Activated CD4-positive, alpha-beta T cell treated with anti-CD3 and anti-CD28 coated beads, Interleukin-2, amount 10 ng/mL, durations not matched to agents 7 days and 5 days (primary cell): ENCODE data around the gene CLDN25. TPM values are rescaled to one million over a fixed set of nuclear protein-coding genes. Genes with fewer than 3 reads are reported as not detected.
A peak's percentile ranks its signal among the peaks of the same experiment; 100 is the strongest.

Experiments used
- CTCF ChIA-PET: fragments of 350-600 bp; sonication (Branson Sonifier 250); formaldehyde crosslinking; loops from one replicate; lab custom pipeline; 2021; ENCODE audit warnings: antibody characterized with exemption; lab: Charles Lee
- POLR2A ChIA-PET: fragments of 350-600 bp; sonication (Branson Sonifier 250); formaldehyde crosslinking; loops from one replicate; lab custom pipeline; 2021; ENCODE audit warnings: antibody characterized with exemption; lab: Charles Lee
- DNase-seq: peaks from one replicate; pipeline ENCODE4 v3.0.0-alpha.2; 2020
- H3K27ac Mint-ChIP-seq: one replicate; pipeline ENCODE4 v1.8.0; 2021; ENCODE audit warnings: mild to moderate bottlenecking, moderate library complexity, mixed read lengths
- H3K27me3 Mint-ChIP-seq: one replicate; pipeline ENCODE4 v1.8.0; 2021; ENCODE audit warnings: mixed read lengths
- H3K36me3 Mint-ChIP-seq: one replicate; pipeline ENCODE4 v1.8.0; 2021; ENCODE audit warnings: low read depth, mixed read lengths
- H3K4me1 Mint-ChIP-seq: one replicate; pipeline ENCODE4 v1.8.0; 2021; ENCODE audit warnings: mixed read lengths
- H3K4me3 Mint-ChIP-seq: one replicate; pipeline ENCODE4 v1.8.0; 2021; ENCODE audit warnings: mild to moderate bottlenecking, moderate library complexity, mixed read lengths
- H3K9me3 Mint-ChIP-seq: one replicate; pipeline ENCODE4 v1.8.0; 2021; ENCODE audit warnings: mixed read lengths
- total RNA-seq, 2 experiments: library from RNA; stranded (reverse); gene quantifications; one replicate each; pipeline ENCODE4 v1.2.3, GENCODE V29; 2021

The CLDN25 gene
- total RNA-seq, 2 experiments from 2014 or later: not detected

DNA sequence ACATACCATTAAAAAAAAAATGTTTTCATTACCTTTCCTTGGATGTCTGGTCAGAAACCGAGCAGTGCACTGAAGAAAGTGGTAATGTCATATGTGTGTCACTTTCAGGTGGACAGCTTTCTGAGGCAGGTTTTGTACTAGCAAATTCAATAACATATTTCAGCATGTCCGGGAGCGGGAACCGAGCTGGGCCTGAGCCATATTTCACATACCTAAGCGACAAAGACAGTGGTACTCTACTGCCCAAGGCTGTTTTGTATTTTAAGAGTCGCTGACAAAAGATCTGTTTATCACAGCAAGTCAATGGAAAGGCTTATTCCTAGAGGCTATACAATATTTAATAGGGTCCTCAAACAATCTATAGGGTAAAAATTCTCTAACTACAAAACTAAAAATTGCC lies 38.0 kb downstream of the CLDN25 start:
- H3K4me1 Mint-ChIP-seq: no peaks in the 10 kb centered on the region
- DNase-seq: no peak
- H3K9me3 Mint-ChIP-seq: no peaks in the 10 kb centered on the region
- H3K36me3 Mint-ChIP-seq: peaks cover 32% of the 10 kb centered on the region
- H3K27me3 Mint-ChIP-seq: no peaks in the 10 kb centered on the region
- CTCF ChIA-PET: interaction anchor here (0.7 to 1.5 kb wide), 3 partner anchors 22 to 51 kb away, joined by 3 read pairs; no protein-coding TSS in a partner anchor
- no peak overlapping the region for H3K4me3 Mint-ChIP-seq
- POLR2A ChIA-PET: no interaction called here
- H3K27ac Mint-ChIP-seq: no peak overlapping the region

GRCh38 chr11:113818426-113818825 lies 38.8 kb downstream of the CLDN25 start:
- no peak for DNase-seq
- Mint-ChIP-seq H3K4me1 (no peaks in the 10 kb centered on the region), H3K27me3 (no peaks in the 10 kb centered on the region), H3K36me3 (peaks cover 32% of the 10 kb centered on the region), H3K27ac (no peak overlapping the region), H3K9me3 (no peaks in the 10 kb centered on the region), H3K4me3 (no peak overlapping the region)
- CTCF ChIA-PET: interaction anchor here (1.1 to 1.5 kb wide), 2 partner anchors 21 to 23 kb away, joined by 3 read pairs; no protein-coding TSS in a partner anchor
- POLR2A ChIA-PET: no interaction called here

DNA sequence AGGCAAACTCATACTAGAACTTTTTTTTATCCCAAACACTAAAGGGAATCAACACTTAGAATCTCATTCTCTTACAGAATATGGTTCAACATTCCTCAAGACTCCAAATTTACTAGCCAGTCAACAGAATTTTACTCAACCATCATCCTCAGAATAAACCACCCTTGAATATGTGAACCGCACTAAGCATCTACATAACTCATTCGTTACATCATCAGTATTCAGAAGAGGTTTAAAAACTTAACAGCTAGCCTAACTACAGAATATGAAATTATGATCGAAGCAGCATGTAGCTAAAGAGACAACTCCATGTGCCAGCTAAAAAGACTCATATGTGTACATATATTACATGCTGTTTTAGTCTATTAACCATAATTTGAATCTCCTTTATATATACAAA lies 47.9 kb downstream of the CLDN25 start:
- peaks cover 3% of the 10 kb centered on the region for H3K4me1 Mint-ChIP-seq
- CTCF ChIA-PET: interaction anchor here (0.8 kb wide), 1 partner anchor 56 kb away, joined by 3 read pairs; no protein-coding TSS in a partner anchor
- no peaks in the 10 kb centered on the region for H3K9me3 Mint-ChIP-seq
- DNase-seq: no peak
- H3K36me3 Mint-ChIP-seq: peaks cover 39% of the 10 kb centered on the region
- no peaks in the 10 kb centered on the region for H3K27me3 Mint-ChIP-seq
- no peak overlapping the region for H3K4me3 Mint-ChIP-seq
- POLR2A ChIA-PET: no interaction called here
- H3K27ac Mint-ChIP-seq: no peak overlapping the region

DNA sequence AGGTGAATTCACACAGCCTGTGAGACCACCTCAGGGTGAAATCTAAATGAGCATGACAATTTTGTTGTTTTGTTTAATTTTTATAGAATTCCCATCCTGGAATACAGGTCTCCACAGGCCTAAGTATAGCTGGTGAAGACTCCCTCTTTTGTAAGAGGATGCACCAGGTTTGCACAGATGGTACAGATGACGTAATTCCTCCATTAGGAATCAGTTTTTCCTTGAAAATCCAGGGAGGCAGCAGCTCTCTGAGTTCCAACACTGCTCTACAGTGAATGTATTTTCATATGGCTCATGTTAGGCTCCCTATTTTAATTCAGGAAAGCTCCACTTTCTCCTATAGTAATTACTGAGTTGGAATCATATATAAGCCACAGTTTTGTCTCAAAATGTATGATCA lies 48.6 kb downstream of the CLDN25 start:
- no peak for DNase-seq
- H3K27me3 Mint-ChIP-seq: no peaks in the 10 kb centered on the region
- CTCF ChIA-PET: interaction anchor here (0.8 kb wide), 1 partner anchor 56 kb away, joined by 3 read pairs; no protein-coding TSS in a partner anchor
- peaks cover 3% of the 10 kb centered on the region for H3K4me1 Mint-ChIP-seq
- H3K36me3 Mint-ChIP-seq: peaks cover 38% of the 10 kb centered on the region
- H3K9me3 Mint-ChIP-seq: no peaks in the 10 kb centered on the region
- POLR2A ChIA-PET: no interaction called here
- no peak overlapping the region for H3K27ac Mint-ChIP-seq
- no peak overlapping the region for H3K4me3 Mint-ChIP-seq

DNA sequence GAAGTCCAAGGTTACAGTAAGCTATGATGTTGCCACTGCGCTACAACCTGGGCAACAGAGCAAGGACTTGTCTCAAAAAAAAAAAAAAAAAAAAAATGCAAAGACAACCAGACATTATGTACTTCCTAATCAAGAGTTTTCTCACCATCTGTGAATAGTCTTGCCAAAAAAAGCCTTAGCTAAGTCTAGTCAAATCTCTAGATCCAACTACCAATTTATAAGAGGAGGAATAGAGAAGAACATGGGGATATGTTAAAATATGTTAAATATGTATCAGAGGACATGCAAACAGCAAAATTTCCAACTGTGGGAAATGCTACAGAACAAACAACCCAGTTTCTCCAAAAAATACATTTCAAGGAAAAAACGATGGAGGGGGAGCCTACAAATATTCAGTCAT lies 50.2 kb downstream of the CLDN25 start:
- Mint-ChIP-seq H3K27ac (peak overlapping the region; percentile 54), H3K36me3 (peaks cover 35% of the 10 kb centered on the region), H3K27me3 (no peaks in the 10 kb centered on the region), H3K4me3 (no peak overlapping the region), H3K4me1 (peaks cover 3% of the 10 kb centered on the region), H3K9me3 (no peaks in the 10 kb centered on the region)
- ChIA-PET CTCF (interaction anchor here (1.0 to 1.5 kb wide), 2 partner anchors 9 to 39 kb away, joined by 3 to 4 read pairs; no protein-coding TSS in a partner anchor), POLR2A (no interaction called here)
- DNase-seq: no peak

Other genes starting within 250 kb of the CLDN25 start
- gene TMPRSS5, start 73.5 kb upstream of the CLDN25 start, total RNA-seq: under 1 TPM; 0.52 to 0.64 TPM
- gene ZW10, start 6.1 kb upstream of the CLDN25 start, total RNA-seq: 10 to 100 TPM; 19.9 to 20.8 TPM
- 10 to 100 TPM; 36.7 to 36.9 TPM for gene USP28, start 95.8 kb downstream of the CLDN25 start, total RNA-seq
- not detected for gene HTR3B, start 125.0 kb downstream of the CLDN25 start, total RNA-seq
- not detected for gene HTR3A, start 195.3 kb downstream of the CLDN25 start, total RNA-seq